Keratinocyte (primary cell): ENCODE measurements around the gene SAMD4A. TPM values are rescaled to one million over a fixed set of nuclear protein-coding genes. Genes with fewer than 3 reads are reported as not detected.

ENCODE experiments used
- DNase-seq: peaks from one replicate; pipeline ENCODE4 v3.0.0-alpha.2; 2011; ENCODE audit warnings: low read depth, missing footprints, low spot score
- FAIRE-seq: peaks from 2 replicates; lab custom pipeline; 2011; peaks lifted over from hg19 to GRCh38; lab: Jason Lieb, UNC
- H2AFZ ChIP-seq: 2 replicates; pipeline ENCODE4 v1.6.0; 2012; ENCODE audit warnings: low read length, control low read depth, inconsistent platforms; ENCODE audit not compliant: control insufficient read depth
- H3K27ac ChIP-seq: 2 replicates; pipeline ENCODE4 v1.5.1; 2011; ENCODE audit warnings: low read length; ENCODE audit not compliant: control insufficient read depth, insufficient read depth
- H3K27me3 ChIP-seq: 3 replicates; pipeline ENCODE4 v1.6.0; 2011; ENCODE audit warnings: low read length; ENCODE audit not compliant: control insufficient read depth, insufficient read depth; ENCODE audit errors: extremely low read depth
- H3K36me3 ChIP-seq, 2 experiments: 2 replicates in 1 of 2; 3 replicates in 1 of 2; pipeline ENCODE4 v1.5.1; 2011; ENCODE audit warnings: low read length in 2 of 2, mild to moderate bottlenecking in 1 of 2; ENCODE audit not compliant: control insufficient read depth in 2 of 2, insufficient read depth in 2 of 2; ENCODE audit errors: extremely low read depth in 1 of 2
- H3K4me1 ChIP-seq: 3 replicates; pipeline ENCODE4 v1.5.1; 2011; ENCODE audit warnings: low read length; ENCODE audit not compliant: control insufficient read depth, insufficient read depth; ENCODE audit errors: extremely low read depth
- H3K4me2 ChIP-seq: 3 replicates; pipeline ENCODE4 v1.6.0; 2011; ENCODE audit warnings: low read depth, low read length; ENCODE audit not compliant: control insufficient read depth, insufficient read depth; ENCODE audit errors: extremely low read depth
- H3K4me3 ChIP-seq, 3 experiments: fragments of 200-600 bp in 1 of 3; sonication (generic) in 1 of 3; 2 replicates in 2 of 3; 3 replicates in 1 of 3; pipeline ENCODE4 v1.5.1; 2011 to 2016; ENCODE audit warnings: low read length in 3 of 3, mild to moderate bottlenecking in 3 of 3, control low read depth in 2 of 3, inconsistent platforms in 1 of 3, low read depth in 1 of 3, mixed read lengths in 1 of 3, mixed run types in 1 of 3, moderate library complexity in 1 of 3; ENCODE audit not compliant: control insufficient read depth in 2 of 3, insufficient read depth in 2 of 3; ENCODE audit errors: extremely low read depth in 1 of 3
- H3K79me2 ChIP-seq: 2 replicates; pipeline ENCODE4 v1.6.0; 2012; ENCODE audit warnings: low read length; ENCODE audit not compliant: control insufficient read depth, insufficient read depth
- H3K9ac ChIP-seq: 3 replicates; pipeline ENCODE4 v1.6.0; 2011; ENCODE audit warnings: low read length; ENCODE audit not compliant: control insufficient read depth, insufficient read depth; ENCODE audit errors: extremely low read depth
- H3K9me1 ChIP-seq: 3 replicates; pipeline ENCODE4 v1.6.0; 2011; ENCODE audit warnings: low read length; ENCODE audit not compliant: control insufficient read depth, insufficient read depth; ENCODE audit errors: extremely low read depth
- H3K9me3 ChIP-seq: 2 replicates; pipeline ENCODE4 v1.5.1; 2012; ENCODE audit warnings: low read depth, low read length; ENCODE audit not compliant: control insufficient read depth
- H4K20me1 ChIP-seq: 3 replicates; pipeline ENCODE4 v1.6.0; 2011; ENCODE audit warnings: low read length; ENCODE audit not compliant: control insufficient read depth, insufficient read depth; ENCODE audit errors: extremely low read depth
- EZH2 ChIP-seq: IDR thresholded peaks from one replicate; pipeline ENCODE4 v1.6.1; 2012; ENCODE audit warnings: inconsistent platforms, mild to moderate bottlenecking, low read length, moderate library complexity
- dilution Hi-C: fragments of 300-500 bp; cut with MboI; formaldehyde crosslinking; loops from one replicate; pipeline ENCODE4 v1.7.0; 2020; ENCODE audit warnings: low sequenced_read_pairs; ENCODE audit not compliant: extremely low pct_ligation_motif_present
- polyA plus RNA-seq, 5 experiments: library from polyadenylated mRNA; depleted of rRNA in 3 of 5; stranded (reverse) in 3 of 5; stranded (forward) in 1 of 5; unstranded in 1 of 5; fragments of >200 nt; gene quantifications; 1 replicate in 1 of 5; 2 replicates in 3 of 5; 3 replicates in 1 of 5; pipeline versions ENCODE4 v1.2.1 to v1.2.3, GENCODE V29; 2011 to 2012; ENCODE audit warnings: missing spikeins in 2 of 5, low read depth in 1 of 5, low replicate concordance in 1 of 5
- TF ChIP-seq, protein P1 (sequence below), 3 experiments: IDR thresholded peaks in 1 of 3; conservative IDR thresholded peaks in 1 of 3; optimal IDR thresholded peaks in 1 of 3; 2 replicates in 2 of 3; 3 replicates in 1 of 3; pipeline versions ENCODE3 to v1.5.1; 2011; ENCODE audit warnings: low read length in 3 of 3, mild to moderate bottlenecking in 3 of 3, moderate library complexity in 2 of 3, control low read depth in 1 of 3, inconsistent platforms in 1 of 3; ENCODE audit not compliant: insufficient read depth in 2 of 3; ENCODE audit errors: extremely low read depth in 1 of 3

The SAMD4A gene
- polyA plus RNA-seq, 1 donor (not counting 4 experiments of a cell fraction or from before 2014, with no cell fraction given): 16.2 TPM

DNA sequence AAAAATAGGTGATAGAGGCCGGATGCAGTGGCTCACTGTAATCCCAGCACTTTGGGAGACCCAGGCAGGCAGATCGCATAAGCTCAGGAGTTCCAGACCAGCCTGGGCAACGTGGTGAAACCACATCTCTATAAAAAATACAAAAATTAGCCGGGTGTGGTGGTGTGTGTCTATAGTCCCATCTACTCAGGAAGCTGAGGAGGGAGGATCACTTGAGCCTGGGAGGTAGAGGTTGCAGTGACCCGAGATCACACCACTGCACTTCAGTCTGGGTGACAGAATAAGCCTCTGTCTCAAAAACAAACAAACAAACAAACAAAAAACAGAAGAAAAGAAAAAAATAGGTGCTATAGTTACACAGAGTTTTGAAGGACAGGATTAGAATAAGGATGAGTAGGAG is 142.1 kb downstream of the SAMD4A start:
- Histone ChIP-seq H2AFZ (no peak overlapping the region), H4K20me1 (no peaks in the 10 kb centered on the region), H3K36me3 (peaks cover 0 to 7% of the 10 kb centered on the region in 2 experiments), H3K79me2 (peaks cover 2% of the 10 kb centered on the region), H3K4me1 (no peaks in the 10 kb centered on the region), H3K9me3 (no peaks in the 10 kb centered on the region), H3K27me3 (no peaks in the 10 kb centered on the region), H3K4me3 (no peak overlapping the region), H3K9ac (no peak overlapping the region), H3K9me1 (no peaks in the 10 kb centered on the region), H3K27ac (no peak overlapping the region), H3K4me2 (no peak overlapping the region)
- TF ChIP-seq EZH2: no peak
- dilution Hi-C loops: no loop called here
- FAIRE-seq (no peak), DNase-seq (no peak)

DNA sequence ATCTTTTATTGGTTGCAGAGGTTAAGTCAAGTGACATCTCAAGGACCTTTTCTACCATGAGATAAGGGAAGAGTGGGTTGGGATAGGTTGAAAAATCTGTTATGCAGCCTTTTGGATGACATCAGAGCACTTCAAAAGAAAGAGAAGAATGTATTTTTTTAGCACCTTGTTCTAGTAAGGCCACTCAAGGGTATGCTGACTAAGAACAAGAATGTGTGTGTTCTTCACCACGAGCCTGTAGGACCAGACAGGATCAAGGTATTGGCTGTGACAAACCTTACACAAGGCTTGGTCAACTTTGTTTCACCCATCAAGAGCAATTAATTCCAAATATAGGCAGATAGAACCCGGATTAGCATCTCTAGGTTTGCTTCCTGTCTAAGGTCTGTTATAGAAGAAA is 142.5 kb downstream of the SAMD4A start:
- H3K4me3 ChIP-seq: no peak overlapping the region
- dilution Hi-C loops: no loop called here
- peaks cover 2% of the 10 kb centered on the region for H3K79me2 ChIP-seq
- TF ChIP-seq, protein P1, sequence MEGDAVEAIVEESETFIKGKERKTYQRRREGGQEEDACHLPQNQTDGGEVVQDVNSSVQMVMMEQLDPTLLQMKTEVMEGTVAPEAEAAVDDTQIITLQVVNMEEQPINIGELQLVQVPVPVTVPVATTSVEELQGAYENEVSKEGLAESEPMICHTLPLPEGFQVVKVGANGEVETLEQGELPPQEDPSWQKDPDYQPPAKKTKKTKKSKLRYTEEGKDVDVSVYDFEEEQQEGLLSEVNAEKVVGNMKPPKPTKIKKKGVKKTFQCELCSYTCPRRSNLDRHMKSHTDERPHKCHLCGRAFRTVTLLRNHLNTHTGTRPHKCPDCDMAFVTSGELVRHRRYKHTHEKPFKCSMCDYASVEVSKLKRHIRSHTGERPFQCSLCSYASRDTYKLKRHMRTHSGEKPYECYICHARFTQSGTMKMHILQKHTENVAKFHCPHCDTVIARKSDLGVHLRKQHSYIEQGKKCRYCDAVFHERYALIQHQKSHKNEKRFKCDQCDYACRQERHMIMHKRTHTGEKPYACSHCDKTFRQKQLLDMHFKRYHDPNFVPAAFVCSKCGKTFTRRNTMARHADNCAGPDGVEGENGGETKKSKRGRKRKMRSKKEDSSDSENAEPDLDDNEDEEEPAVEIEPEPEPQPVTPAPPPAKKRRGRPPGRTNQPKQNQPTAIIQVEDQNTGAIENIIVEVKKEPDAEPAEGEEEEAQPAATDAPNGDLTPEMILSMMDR (optimal IDR thresholded peaks at IDR 0.05 in 1 of 3, IDR thresholded peaks at IDR 0.05 in 1 of 3, conservative IDR thresholded peaks at IDR 0.05 in 1 of 3; ENCODE audit: extremely low read depth in 1 of 3, insufficient read depth in 2 of 3, low read length in 3 of 3): no peak
- H3K36me3 ChIP-seq: peaks cover 0 to 7% of the 10 kb centered on the region in 2 experiments
- H4K20me1 ChIP-seq: no peaks in the 10 kb centered on the region
- no peaks in the 10 kb centered on the region for H3K9me3 ChIP-seq
- H3K9ac ChIP-seq: no peak overlapping the region
- no peak for DNase-seq
- no peak overlapping the region for H3K4me2 ChIP-seq
- no peaks in the 10 kb centered on the region for H3K9me1 ChIP-seq
- no peaks in the 10 kb centered on the region for H3K4me1 ChIP-seq
- no peak overlapping the region for H2AFZ ChIP-seq
- H3K27ac ChIP-seq: no peak overlapping the region
- FAIRE-seq: no peak
- no peaks in the 10 kb centered on the region for H3K27me3 ChIP-seq

DNA sequence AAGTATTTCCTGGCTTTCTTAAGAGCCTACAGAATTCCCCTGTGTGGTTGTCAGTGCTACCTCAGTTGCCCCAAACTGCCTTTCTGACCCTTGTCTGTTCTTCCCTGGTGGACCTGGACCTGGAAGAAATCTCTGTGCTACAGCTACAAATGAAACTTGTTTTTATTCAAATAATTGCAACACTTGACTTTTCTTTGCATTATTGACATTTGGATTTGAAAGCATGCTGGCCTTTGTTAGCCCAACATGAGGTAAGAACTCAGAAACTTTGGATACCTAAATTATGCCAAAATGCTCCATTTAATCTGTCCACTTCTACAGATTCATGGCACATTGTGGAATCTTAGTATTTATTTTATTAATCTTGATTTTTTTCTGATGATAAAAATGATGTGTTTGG is 142.9 kb downstream of the SAMD4A start:
- FAIRE-seq: no peak
- peaks cover 2% of the 10 kb centered on the region for H3K79me2 ChIP-seq
- no peak overlapping the region for H3K4me2 ChIP-seq
- H2AFZ ChIP-seq: no peak overlapping the region
- no peak for DNase-seq
- no peak overlapping the region for H3K27ac ChIP-seq
- no peaks in the 10 kb centered on the region for H4K20me1 ChIP-seq
- no peaks in the 10 kb centered on the region for H3K9me3 ChIP-seq
- H3K4me3 ChIP-seq: no peak overlapping the region
- no peaks in the 10 kb centered on the region for H3K4me1 ChIP-seq
- H3K9ac ChIP-seq: no peak overlapping the region
- no peak for TF ChIP-seq EZH2
- TF ChIP-seq, protein P1 (optimal IDR thresholded peaks at IDR 0.05 in 1 of 3, IDR thresholded peaks at IDR 0.05 in 1 of 3, conservative IDR thresholded peaks at IDR 0.05 in 1 of 3; ENCODE audit: extremely low read depth in 1 of 3, insufficient read depth in 2 of 3, low read length in 3 of 3): no peak
- dilution Hi-C loops: no loop called here
- no peaks in the 10 kb centered on the region for H3K9me1 ChIP-seq
- H3K36me3 ChIP-seq: peaks cover 0 to 7% of the 10 kb centered on the region in 2 experiments
- H3K27me3 ChIP-seq: no peaks in the 10 kb centered on the region
